ENCODE measurements around the gene NAA25. TPM values are rescaled to one million over a fixed set of nuclear protein-coding genes. Genes with fewer than 3 reads are reported as not detected.
A peak's percentile ranks its signal among the peaks of the same experiment; 100 is the strongest.
"Not testable (repeated sequence)": the region's sequence is repeated elsewhere in the genome, so short reads cannot be mapped to it uniquely, and the experiment has no call there.

NAA25 gene
- total and polyA plus RNA-seq, 4 donors = 6.2 to 38.5 (median 19.4) TPM

DNA sequence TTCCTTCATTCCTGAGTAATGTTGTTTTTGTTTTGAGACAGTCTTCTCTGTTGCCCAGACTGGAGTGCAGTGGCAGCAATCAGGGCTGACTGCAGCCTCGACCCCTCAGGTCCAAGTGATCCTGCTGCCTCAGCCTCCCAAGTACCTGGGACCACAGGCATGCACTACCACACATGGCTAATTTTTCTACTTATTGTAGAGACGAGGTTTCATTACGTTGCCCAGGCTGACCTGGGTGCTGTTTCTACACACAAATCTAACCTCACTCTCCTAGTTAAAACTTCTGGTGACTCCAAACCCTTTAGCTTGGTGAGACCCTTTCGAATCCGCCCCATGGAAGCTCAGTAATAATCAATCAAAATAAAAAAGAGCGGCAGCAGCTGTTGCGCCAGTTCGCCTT lies 96.9 kb downstream of the NAA25 start:
- WGBS, 2 donors = 86 to 88% methylated on average over 8 of the region's 8 CpGs
- Histone ChIP-seq H3K27ac (ENCODE audit: low read depth in 1 of 2, low read length in 1 of 2) (peak overlapping the region in 1 of 2 donors; percentile 97), H3K4me1 (ENCODE audit: control insufficient read depth in 5 of 5, insufficient read depth in 5 of 5, low read length in 5 of 5) (peaks cover 4 to 24% (median 12%) of the 10 kb centered on the region in 5 donors), H3K9ac (ENCODE audit: insufficient read depth in 1 of 2, low read length in 2 of 2) (no peak overlapping the region), H3K9me3 (ENCODE audit: control insufficient read depth in 4 of 4, insufficient read depth in 3 of 4, low read length in 3 of 4) (no peaks in the 10 kb centered on the region), H3K27me3 (ENCODE audit: control insufficient read depth in 3 of 3, insufficient read depth in 3 of 3, low read length in 2 of 3) (no peaks in the 10 kb centered on the region), H3K36me3 (ENCODE audit: control insufficient read depth in 4 of 4, insufficient read depth in 4 of 4, low read length in 4 of 4) (peaks cover 0 to 9% (median 6%) of the 10 kb centered on the region in 4 donors), H3K4me3 (no peak overlapping the region)
- TF ChIP-seq, protein P1, sequence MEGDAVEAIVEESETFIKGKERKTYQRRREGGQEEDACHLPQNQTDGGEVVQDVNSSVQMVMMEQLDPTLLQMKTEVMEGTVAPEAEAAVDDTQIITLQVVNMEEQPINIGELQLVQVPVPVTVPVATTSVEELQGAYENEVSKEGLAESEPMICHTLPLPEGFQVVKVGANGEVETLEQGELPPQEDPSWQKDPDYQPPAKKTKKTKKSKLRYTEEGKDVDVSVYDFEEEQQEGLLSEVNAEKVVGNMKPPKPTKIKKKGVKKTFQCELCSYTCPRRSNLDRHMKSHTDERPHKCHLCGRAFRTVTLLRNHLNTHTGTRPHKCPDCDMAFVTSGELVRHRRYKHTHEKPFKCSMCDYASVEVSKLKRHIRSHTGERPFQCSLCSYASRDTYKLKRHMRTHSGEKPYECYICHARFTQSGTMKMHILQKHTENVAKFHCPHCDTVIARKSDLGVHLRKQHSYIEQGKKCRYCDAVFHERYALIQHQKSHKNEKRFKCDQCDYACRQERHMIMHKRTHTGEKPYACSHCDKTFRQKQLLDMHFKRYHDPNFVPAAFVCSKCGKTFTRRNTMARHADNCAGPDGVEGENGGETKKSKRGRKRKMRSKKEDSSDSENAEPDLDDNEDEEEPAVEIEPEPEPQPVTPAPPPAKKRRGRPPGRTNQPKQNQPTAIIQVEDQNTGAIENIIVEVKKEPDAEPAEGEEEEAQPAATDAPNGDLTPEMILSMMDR (IDR thresholded peaks at IDR 0.05; ENCODE audit: control extremely low read depth, extremely low read depth) = no peak
- no peak for DNase-seq
- no peak for ATAC-seq (ENCODE audit: insufficient read depth, low FRiP score)

- ATAC-seq (ENCODE audit: insufficient read depth, low FRiP score) (no peak), DNase-seq (no peak)
- WGBS, 2 donors = 92 to 95% methylated on average over 8 of the region's 8 CpGs
- Histone ChIP-seq H3K4me3 (no peak overlapping the region), H3K9me3 (ENCODE audit: control insufficient read depth in 4 of 4, insufficient read depth in 3 of 4, low read length in 3 of 4) (no peaks in the 10 kb centered on the region), H3K27me3 (ENCODE audit: control insufficient read depth in 3 of 3, insufficient read depth in 3 of 3, low read length in 2 of 3) (no peaks in the 10 kb centered on the region), H3K36me3 (ENCODE audit: control insufficient read depth in 4 of 4, insufficient read depth in 4 of 4, low read length in 4 of 4) (peaks cover 0 to 4% (median 2%) of the 10 kb centered on the region in 4 donors), H3K4me1 (ENCODE audit: control insufficient read depth in 5 of 5, insufficient read depth in 5 of 5, low read length in 5 of 5) (peaks cover 4 to 24% (median 12%) of the 10 kb centered on the region in 5 donors), H3K27ac (ENCODE audit: low read depth in 1 of 2, low read length in 1 of 2) (no peak overlapping the region), H3K9ac (ENCODE audit: insufficient read depth in 1 of 2, low read length in 2 of 2) (no peak overlapping the region)
- TF ChIP-seq, protein P1 (IDR thresholded peaks at IDR 0.05; ENCODE audit: control extremely low read depth, extremely low read depth) = no peak
These were observed 97.9 kb downstream of the NAA25 start for GRCh38 chr12:112010415-112011344.

GRCh38 chr12:112009596-112009995 lies 99.0 kb downstream of the NAA25 start:
- H3K9me3 ChIP-seq (ENCODE audit: control insufficient read depth in 4 of 4, insufficient read depth in 3 of 4, low read length in 3 of 4); H3K36me3 ChIP-seq (ENCODE audit: control insufficient read depth in 4 of 4, insufficient read depth in 4 of 4, low read length in 4 of 4); H3K4me3 ChIP-seq; H3K27ac ChIP-seq (ENCODE audit: low read depth in 1 of 2, low read length in 1 of 2); DNase-seq; ATAC-seq (ENCODE audit: insufficient read depth, low FRiP score); H3K9ac ChIP-seq (ENCODE audit: insufficient read depth in 1 of 2, low read length in 2 of 2); H3K27me3 ChIP-seq (ENCODE audit: control insufficient read depth in 3 of 3, insufficient read depth in 3 of 3, low read length in 2 of 3): not testable (repeated sequence)
- peaks cover 4 to 22% (median 12%) of the 10 kb centered on the region in 5 donors for H3K4me1 ChIP-seq (ENCODE audit: control insufficient read depth in 5 of 5, insufficient read depth in 5 of 5, low read length in 5 of 5)
- WGBS, 2 donors = 80 to 88% methylated on average over 3 of the region's 3 CpGs

GRCh38 chr12:112008918-112009317 lies 99.7 kb downstream of the NAA25 start:
- ATAC-seq (ENCODE audit: insufficient read depth, low FRiP score) (no peak), DNase-seq (peak in 1 of 3 donors; percentile 8)
- TF ChIP-seq, protein P1 (IDR thresholded peaks at IDR 0.05; ENCODE audit: control extremely low read depth, extremely low read depth) = no peak
- no peak overlapping the region for H3K9ac ChIP-seq (ENCODE audit: insufficient read depth in 1 of 2, low read length in 2 of 2)
- H3K27ac ChIP-seq (ENCODE audit: low read depth in 1 of 2, low read length in 1 of 2) = no peak overlapping the region
- H3K27me3 ChIP-seq (ENCODE audit: control insufficient read depth in 3 of 3, insufficient read depth in 3 of 3, low read length in 2 of 3) = no peaks in the 10 kb centered on the region
- H3K9me3 ChIP-seq (ENCODE audit: control insufficient read depth in 4 of 4, insufficient read depth in 3 of 4, low read length in 3 of 4) = no peaks in the 10 kb centered on the region
- peaks cover 0 to 17% (median 8%) of the 10 kb centered on the region in 5 donors for H3K4me1 ChIP-seq (ENCODE audit: control insufficient read depth in 5 of 5, insufficient read depth in 5 of 5, low read length in 5 of 5)
- no peak overlapping the region for H3K4me3 ChIP-seq
- 49 to 63% methylated on average over 3 of the region's 3 CpGs for WGBS, 2 donors
- H3K36me3 ChIP-seq (ENCODE audit: control insufficient read depth in 4 of 4, insufficient read depth in 4 of 4, low read length in 4 of 4) = no peaks in the 10 kb centered on the region
